ENCODE measurements around the gene SPATA6L. TPM values are rescaled to one million over a fixed set of nuclear protein-coding genes. Genes with fewer than 3 reads are reported as not detected.
A peak's percentile ranks its signal among the peaks of the same experiment; 100 is the strongest.

SPATA6L gene
- total and polyA plus RNA-seq, 10 of the 15 experiments (the other 5 are each of a cell fraction or from before 2014, with no cell fraction given): 0.37 to 1.6 (median 0.91) TPM

GRCh38 chr9:4618700-4619099 is 47.6 kb downstream of the SPATA6L start:
- no peak overlapping the region for H3K4me2 ChIP-seq (ENCODE audit: control insufficient read depth, insufficient read depth)
- H3K4me3 ChIP-seq: no peak overlapping the region
- no peaks in the 10 kb centered on the region for H3K36me3 ChIP-seq (ENCODE audit: control insufficient read depth in 2 of 2, insufficient read depth in 2 of 2, low read length in 1 of 2)
- ChIA-PET RAD21 (ENCODE audit: unreplicated experiment) (no interaction called here), CTCF (interaction anchor here (0.6 kb wide), 1 partner anchor 14 kb away, joined by 3 read pairs; no protein-coding TSS in a partner anchor), POLR2A (no interaction called here), SMC1A (ENCODE audit: uncharacterized antibody, unreplicated experiment) (no interaction called here)
- no peak for FAIRE-seq
- H3K9me3 ChIP-seq (replicated peaks; ENCODE audit: control insufficient read depth, insufficient read depth, low read length): no peaks in the 10 kb centered on the region
- intact Hi-C loops (cut with micrococcal nuclease; ENCODE audit: unreplicated experiment): no loop called here
- peaks cover 6% of the 10 kb centered on the region for H3K4me1 ChIP-seq (ENCODE audit: control insufficient read depth, insufficient read depth, low read length)
- TF ChIP-seq IKZF2 (IDR thresholded peaks at IDR 0.05) (no peak), SPI1 (IDR thresholded peaks at IDR 0.05; ENCODE audit: borderline replicate concordance, insufficient read depth, low read depth, low read length) (peak; percentile 12; the same call in 1 of the 2 replicates)
- H3K27me3 ChIP-seq (replicated peaks in 1 of 2; ENCODE audit: control insufficient read depth in 2 of 2, insufficient read depth in 2 of 2, low read length in 1 of 2): no peaks in the 10 kb centered on the region
- 69% methylated on average over 2 of the region's 2 CpGs for WGBS (ENCODE audit: insufficient coverage, insufficient replicate concordance, low lambda C conversion rate, missing lambda C conversion rate)
- no peak for ATAC-seq
- no peak overlapping the region for H3K9ac ChIP-seq (ENCODE audit: control insufficient read depth, insufficient read depth, low read length)
- H2AFZ ChIP-seq (ENCODE audit: control insufficient read depth, low read depth, low read length): no peak overlapping the region
- BruUV-seq (replicated peaks): no TSS peak
- in situ Hi-C loops (cut with MboI): no loop called here
- H4K20me1 ChIP-seq (ENCODE audit: control insufficient read depth, insufficient read depth): no peaks in the 10 kb centered on the region
- no peak overlapping the region for H3K27ac ChIP-seq (ENCODE audit: control insufficient read depth, insufficient read depth)
- no peak for DNase-seq (ENCODE audit: low read depth, low spot score)
- H3K79me2 ChIP-seq (ENCODE audit: control insufficient read depth, insufficient read depth, low read length): no peaks in the 10 kb centered on the region

DNA sequence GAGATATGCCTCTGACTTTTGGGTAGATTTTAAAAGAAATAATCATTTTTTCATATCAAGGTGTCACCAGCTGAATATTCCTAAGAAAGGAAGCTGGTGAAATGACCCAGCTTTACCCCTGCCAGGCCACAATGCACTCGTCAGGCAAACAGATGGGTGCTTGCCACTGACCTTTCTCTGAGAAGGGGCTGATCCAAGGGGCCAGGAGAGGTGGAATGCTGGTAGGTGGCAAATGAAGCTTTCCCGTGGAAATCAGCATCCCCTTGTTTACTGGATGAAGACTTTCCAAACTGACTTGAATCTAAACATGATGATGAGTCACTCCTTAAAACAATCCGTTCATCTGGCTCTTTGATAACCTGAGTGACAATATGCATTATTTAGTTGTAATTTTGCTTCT is 48.5 kb downstream of the SPATA6L start:
- Histone ChIP-seq H4K20me1 (ENCODE audit: control insufficient read depth, insufficient read depth) (no peaks in the 10 kb centered on the region), H3K27me3 (replicated peaks in 1 of 2; ENCODE audit: control insufficient read depth in 2 of 2, insufficient read depth in 2 of 2, low read length in 1 of 2) (no peaks in the 10 kb centered on the region), H3K4me3 (no peak overlapping the region), H3K27ac (ENCODE audit: control insufficient read depth, insufficient read depth) (no peak overlapping the region), H3K79me2 (ENCODE audit: control insufficient read depth, insufficient read depth, low read length) (no peaks in the 10 kb centered on the region), H3K9ac (ENCODE audit: control insufficient read depth, insufficient read depth, low read length) (no peak overlapping the region), H3K4me2 (ENCODE audit: control insufficient read depth, insufficient read depth) (no peak overlapping the region), H3K9me3 (replicated peaks; ENCODE audit: control insufficient read depth, insufficient read depth, low read length) (no peaks in the 10 kb centered on the region), H3K36me3 (ENCODE audit: control insufficient read depth in 2 of 2, insufficient read depth in 2 of 2, low read length in 1 of 2) (no peaks in the 10 kb centered on the region), H3K4me1 (ENCODE audit: control insufficient read depth, insufficient read depth, low read length) (peaks cover 6% of the 10 kb centered on the region), H2AFZ (ENCODE audit: control insufficient read depth, low read depth, low read length) (no peak overlapping the region)
- DNase-seq (ENCODE audit: low read depth, low spot score) (no peak), ATAC-seq (no peak), FAIRE-seq (no peak)
- 52% methylated on average over 3 of the region's 3 CpGs for WGBS (ENCODE audit: insufficient coverage, insufficient replicate concordance, low lambda C conversion rate, missing lambda C conversion rate)
- SMC1A ChIA-PET (ENCODE audit: uncharacterized antibody, unreplicated experiment): interaction anchor here (0.7 kb wide), 1 partner anchor 17 kb away, joined by 3 read pairs; no protein-coding TSS in a partner anchor
- POLR2A ChIA-PET: no interaction called here
- in situ Hi-C loops (cut with MboI): no loop called here
- intact Hi-C loops (cut with micrococcal nuclease; ENCODE audit: unreplicated experiment): no loop called here
- CTCF ChIA-PET: no interaction called here
- BruUV-seq (replicated peaks): no TSS peak
- RAD21 ChIA-PET (ENCODE audit: unreplicated experiment): interaction anchor here (0.7 kb wide), 1 partner anchor 17 kb away, joined by 3 read pairs; no protein-coding TSS in a partner anchor
- TF ChIP-seq TCF12 (IDR thresholded peaks at IDR 0.05; ENCODE audit: low read depth, low read length): no peak
- TF ChIP-seq TCF7 (IDR thresholded peaks at IDR 0.05; ENCODE audit: borderline replicate concordance): no peak
- no peak for TF ChIP-seq POLR2AphosphoS2 (IDR thresholded peaks at IDR 0.05; ENCODE audit: low read depth, low read length)
- no peak for TF ChIP-seq NFIC (IDR thresholded peaks at IDR 0.05; ENCODE audit: low read depth, low read length)
- no peak for TF ChIP-seq STAT1 (conservative IDR thresholded peaks at IDR 0.05)
- TF ChIP-seq HCFC1 (IDR thresholded peaks at IDR 0.05; ENCODE audit: low read length): no peak
- TF ChIP-seq, protein P1, sequence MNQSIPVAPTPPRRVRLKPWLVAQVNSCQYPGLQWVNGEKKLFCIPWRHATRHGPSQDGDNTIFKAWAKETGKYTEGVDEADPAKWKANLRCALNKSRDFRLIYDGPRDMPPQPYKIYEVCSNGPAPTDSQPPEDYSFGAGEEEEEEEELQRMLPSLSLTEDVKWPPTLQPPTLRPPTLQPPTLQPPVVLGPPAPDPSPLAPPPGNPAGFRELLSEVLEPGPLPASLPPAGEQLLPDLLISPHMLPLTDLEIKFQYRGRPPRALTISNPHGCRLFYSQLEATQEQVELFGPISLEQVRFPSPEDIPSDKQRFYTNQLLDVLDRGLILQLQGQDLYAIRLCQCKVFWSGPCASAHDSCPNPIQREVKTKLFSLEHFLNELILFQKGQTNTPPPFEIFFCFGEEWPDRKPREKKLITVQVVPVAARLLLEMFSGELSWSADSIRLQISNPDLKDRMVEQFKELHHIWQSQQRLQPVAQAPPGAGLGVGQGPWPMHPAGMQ (IDR thresholded peaks at IDR 0.05; ENCODE audit: borderline replicate concordance): no peak
- TF ChIP-seq BACH1 (IDR thresholded peaks at IDR 0.05; ENCODE audit: borderline replicate concordance): no peak
- no peak for TF ChIP-seq SMARCA5 (IDR thresholded peaks at IDR 0.05)
- TF ChIP-seq SP1 (IDR thresholded peaks at IDR 0.05; ENCODE audit: low read depth, low read length): no peak
- no peak for TF ChIP-seq PAX8 (IDR thresholded peaks at IDR 0.05)
- no peak for TF ChIP-seq ZNF207 (IDR thresholded peaks at IDR 0.05; ENCODE audit: borderline replicate concordance)
- no peak for TF ChIP-seq ZNF687 (IDR thresholded peaks at IDR 0.05)

Measured in GM12878 (cell line).